ENCODE measurements around the gene ZNF175.

The ZNF175 gene

GRCh38 chr19:51552996-51553725, 17.9 kb upstream of the ZNF175 start:
- CTCF ChIA-PET, result no interaction called here
- DNase-seq (ENCODE audit: extremely low spot score), result peak; percentile 67
- no peak for TF ChIP-seq FOXA1 (IDR thresholded peaks at IDR 0.05)
- no peak for TF ChIP-seq FOXK2 (IDR thresholded peaks at IDR 0.05)
- TF ChIP-seq L3MBTL2 (conservative IDR thresholded peaks at IDR 0.05), result no peak
- no peak for TF ChIP-seq ELF4 (IDR thresholded peaks at IDR 0.05)
- TF ChIP-seq PKNOX1 (IDR thresholded peaks at IDR 0.05), result no peak
- no peak for TF ChIP-seq SUZ12 (IDR thresholded peaks at IDR 0.05)
- POLR2A ChIA-PET, result no interaction called here

GRCh38 chr19:51559240-51559639, 11.8 kb upstream of the ZNF175 start:
- TF ChIP-seq LEF1 (IDR thresholded peaks at IDR 0.05; ENCODE audit: borderline replicate concordance) (no peak), ZNF384 (IDR thresholded peaks at IDR 0.05) (no peak), FOXM1 (IDR thresholded peaks at IDR 0.05; ENCODE audit: borderline replicate concordance) (no peak), HDGF (IDR thresholded peaks at IDR 0.05; ENCODE audit: borderline replicate concordance) (no peak), TARDBP (IDR thresholded peaks at IDR 0.05) (no peak)
- CTCF ChIA-PET, result no interaction called here
- no peak for DNase-seq (ENCODE audit: extremely low spot score)
- POLR2A ChIA-PET, result no interaction called here

- DNase-seq (ENCODE audit: extremely low spot score), result no peak
- ChIA-PET CTCF (no interaction called here), POLR2A (no interaction called here)
- no peak for TF ChIP-seq FOXA1 (IDR thresholded peaks at IDR 0.05)
- no peak for TF ChIP-seq ARNT (IDR thresholded peaks at IDR 0.05)
- no peak for TF ChIP-seq ZNF384 (IDR thresholded peaks at IDR 0.05)
These were observed 10.7 kb upstream of the ZNF175 start for GRCh38 chr19:51560339-51560738.

- CTCF ChIA-PET, result no interaction called here
- TF ChIP-seq FOXK2 (IDR thresholded peaks at IDR 0.05) (no peak), BHLHE40 (IDR thresholded peaks at IDR 0.05; ENCODE audit: borderline replicate concordance) (no peak), SP1 (IDR thresholded peaks at IDR 0.05) (no peak), SUZ12 (IDR thresholded peaks at IDR 0.05) (no peak), TARDBP (IDR thresholded peaks at IDR 0.05) (no peak), CTBP1 (IDR thresholded peaks at IDR 0.05; ENCODE audit: borderline replicate concordance) (no peak), PKNOX1 (IDR thresholded peaks at IDR 0.05) (no peak), FOXA1 (IDR thresholded peaks at IDR 0.05) (no peak), ARNT (IDR thresholded peaks at IDR 0.05) (no peak), LEF1 (IDR thresholded peaks at IDR 0.05; ENCODE audit: borderline replicate concordance) (no peak), ZNF384 (IDR thresholded peaks at IDR 0.05) (no peak), HDGF (IDR thresholded peaks at IDR 0.05; ENCODE audit: borderline replicate concordance) (no peak)
- no peak for DNase-seq (ENCODE audit: extremely low spot score)
These were observed 6.3 kb upstream of the ZNF175 start for GRCh38 chr19:51564791-51565190.

GRCh38 chr19:51565583-51565982, 5.5 kb upstream of the ZNF175 start:
- TF ChIP-seq SP1 (IDR thresholded peaks at IDR 0.05) (no peak), ELF4 (IDR thresholded peaks at IDR 0.05) (no peak), FOXA1 (IDR thresholded peaks at IDR 0.05) (no peak), ZNF384 (IDR thresholded peaks at IDR 0.05) (no peak), TARDBP (IDR thresholded peaks at IDR 0.05) (no peak), NFRKB (IDR thresholded peaks at IDR 0.05) (no peak), FOXK2 (IDR thresholded peaks at IDR 0.05) (no peak), SUZ12 (IDR thresholded peaks at IDR 0.05) (no peak), LEF1 (IDR thresholded peaks at IDR 0.05; ENCODE audit: borderline replicate concordance) (no peak), FOXM1 (IDR thresholded peaks at IDR 0.05; ENCODE audit: borderline replicate concordance) (no peak), PKNOX1 (IDR thresholded peaks at IDR 0.05) (no peak), CTBP1 (IDR thresholded peaks at IDR 0.05; ENCODE audit: borderline replicate concordance) (no peak), L3MBTL2 (conservative IDR thresholded peaks at IDR 0.05) (no peak), HDGF (IDR thresholded peaks at IDR 0.05; ENCODE audit: borderline replicate concordance) (no peak), ARNT (IDR thresholded peaks at IDR 0.05) (no peak), BHLHE40 (IDR thresholded peaks at IDR 0.05; ENCODE audit: borderline replicate concordance) (no peak)
- ChIA-PET POLR2A (no interaction called here), CTCF (no interaction called here)
- no peak for DNase-seq (ENCODE audit: extremely low spot score)

More at GRCh38 chr19:51564791-51565190, 6.3 kb upstream of the ZNF175 start:
- POLR2A ChIA-PET, result no interaction called here

GRCh38 chr19:51566489-51567100, 4.5 kb upstream of the ZNF175 start:
- POLR2A ChIA-PET, result no interaction called here
- CTCF ChIA-PET, result no interaction called here
- TF ChIP-seq ARNT (IDR thresholded peaks at IDR 0.05) (no peak), ZNF384 (IDR thresholded peaks at IDR 0.05) (no peak)
- no peak for DNase-seq (ENCODE audit: extremely low spot score)

GRCh38 chr19:51567583-51567982, 3.5 kb upstream of the ZNF175 start:
- POLR2A ChIA-PET, result no interaction called here
- CTCF ChIA-PET, result no interaction called here
- no peak for DNase-seq (ENCODE audit: extremely low spot score)
- TF ChIP-seq PKNOX1 (IDR thresholded peaks at IDR 0.05) (no peak), BHLHE40 (IDR thresholded peaks at IDR 0.05; ENCODE audit: borderline replicate concordance) (no peak), HDGF (IDR thresholded peaks at IDR 0.05; ENCODE audit: borderline replicate concordance) (no peak), FOXM1 (IDR thresholded peaks at IDR 0.05; ENCODE audit: borderline replicate concordance) (no peak), TARDBP (IDR thresholded peaks at IDR 0.05) (no peak), ARNT (IDR thresholded peaks at IDR 0.05) (no peak)
